Suppressor macrophage (primary cell): Measurements from ENCODE around the gene SKA1.

Source experiments
- DNase-seq, 4 experiments: peaks; one replicate each; pipeline ENCODE4 v3.0.0-alpha.2; 2020 to 2022
- total RNA-seq, 17 experiments: gene quantifications; one replicate each; lab custom pipeline; 2026; ENCODE audit warnings: mixed read lengths in 6 of 17, inconsistent platforms in 3 of 17; lab: John Stamatoyannopoulos, UW

The SKA1 gene
- total RNA-seq = 2.6 to 24.5 (median 12.3) reads per million in 17 experiments

- peak; percentile 97 to 98 (median 98) for DNase-seq
These were observed at the start of gene SKA1 for GRCh38 chr18:50374753-50375391. Gene SKA1 (plus strand): TSS chr18:50375046. CDS start chr18:50375831, 785 bp downstream.

- no peak for DNase-seq
These were observed 46.9 kb upstream of the SKA1 start for GRCh38 chr18:50327983-50328382.

DNA sequence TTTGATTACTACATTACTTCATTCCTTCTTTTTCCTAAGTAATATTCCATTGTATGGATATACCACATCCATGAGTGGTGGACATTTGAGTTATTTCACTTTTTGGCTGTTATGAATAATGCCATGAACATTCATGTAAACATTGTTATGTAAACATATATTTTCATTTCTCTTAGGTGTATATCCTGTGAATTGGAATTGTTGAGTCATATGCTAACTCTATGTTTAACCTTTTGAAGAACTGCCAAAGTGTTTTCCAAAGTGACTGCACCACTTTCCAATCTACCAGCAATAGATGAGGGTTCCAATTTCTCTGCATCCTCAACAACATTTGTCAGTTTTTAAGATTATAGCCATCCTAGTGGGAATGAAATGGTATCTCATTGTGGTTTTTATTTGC is 44.7 kb upstream of the SKA1 start:
- no peak for DNase-seq

- no peak for DNase-seq
These were observed 43.2 kb upstream of the SKA1 start for GRCh38 chr18:50331691-50332090.

- no peak for DNase-seq
These were observed 40.2 kb upstream of the SKA1 start for GRCh38 chr18:50334546-50335152.

GRCh38 chr18:50338122-50338521 is 36.7 kb upstream of the SKA1 start:
- DNase-seq = peak; percentile 4 to 48 (median 22)

DNA sequence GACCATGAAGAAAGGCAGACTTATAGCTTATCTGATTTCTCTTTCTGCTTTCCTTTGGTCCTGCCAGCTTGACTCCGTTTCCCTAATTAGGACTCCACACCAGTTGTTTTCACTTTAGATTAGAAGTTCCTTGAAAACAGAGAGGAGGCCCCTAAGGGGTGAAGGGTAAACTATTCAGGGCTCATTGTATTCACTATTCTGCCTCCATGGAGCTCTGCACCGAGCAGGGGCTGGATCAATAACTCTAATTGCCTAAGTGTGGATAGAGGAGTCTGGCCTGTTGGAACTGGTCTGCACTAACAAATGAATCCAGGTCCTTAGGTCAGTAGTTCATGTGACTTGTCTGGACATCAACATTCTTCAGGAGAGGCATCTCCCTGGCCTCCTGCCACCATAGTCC is 36.1 kb upstream of the SKA1 start:
- no peak for DNase-seq

GRCh38 chr18:50340078-50340477 is 34.8 kb upstream of the SKA1 start:
- no peak for DNase-seq

GRCh38 chr18:50341443-50341842 is 33.4 kb upstream of the SKA1 start:
- no peak for DNase-seq

- DNase-seq = no peak
These were observed 24.1 kb upstream of the SKA1 start for GRCh38 chr18:50350699-50351098.

DNA sequence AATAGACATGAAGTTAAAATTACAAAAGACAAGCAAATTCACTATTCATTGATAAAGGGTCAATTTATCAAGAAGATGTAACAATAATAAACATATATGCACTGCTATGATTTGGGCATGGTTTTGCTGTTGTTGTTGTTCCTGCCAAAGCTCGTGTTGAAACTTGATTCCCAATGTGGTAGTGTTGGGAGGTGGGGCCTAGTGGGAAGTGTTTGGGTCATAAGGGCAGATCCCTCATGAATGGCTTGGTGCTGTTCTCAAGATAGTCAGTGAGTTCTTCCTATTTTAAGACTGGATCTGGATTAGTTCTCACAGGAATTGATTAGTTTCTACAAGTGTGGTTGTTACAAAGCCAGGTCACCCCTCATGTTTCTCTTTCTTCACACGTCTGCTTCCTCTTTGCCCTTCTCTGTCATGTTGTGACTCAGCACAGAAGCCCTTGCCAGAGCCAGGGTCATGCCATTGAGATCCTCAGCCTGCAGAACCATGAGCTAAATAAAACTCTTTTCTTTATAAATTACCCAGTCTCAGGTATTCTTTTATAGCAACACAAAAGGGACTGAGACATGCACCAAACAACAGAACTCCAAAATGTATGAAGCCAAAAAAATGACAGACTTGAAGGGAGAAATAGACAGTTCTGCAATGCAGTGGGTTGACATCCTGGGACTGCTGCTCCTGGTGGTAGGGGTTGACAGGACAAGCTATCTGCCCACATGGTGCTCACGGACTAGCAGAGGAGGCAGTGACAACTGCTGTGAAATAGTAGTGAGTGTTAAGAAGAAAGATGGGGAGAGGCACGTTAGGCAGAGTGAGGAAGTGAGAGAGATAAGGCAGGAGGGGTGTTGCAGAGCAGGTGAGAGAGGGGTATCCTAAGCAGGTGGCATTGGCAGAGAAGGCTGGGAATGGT is 18.6 kb upstream of the SKA1 start:
- DNase-seq = peak; percentile 74 to 90 (median 80)

DNA sequence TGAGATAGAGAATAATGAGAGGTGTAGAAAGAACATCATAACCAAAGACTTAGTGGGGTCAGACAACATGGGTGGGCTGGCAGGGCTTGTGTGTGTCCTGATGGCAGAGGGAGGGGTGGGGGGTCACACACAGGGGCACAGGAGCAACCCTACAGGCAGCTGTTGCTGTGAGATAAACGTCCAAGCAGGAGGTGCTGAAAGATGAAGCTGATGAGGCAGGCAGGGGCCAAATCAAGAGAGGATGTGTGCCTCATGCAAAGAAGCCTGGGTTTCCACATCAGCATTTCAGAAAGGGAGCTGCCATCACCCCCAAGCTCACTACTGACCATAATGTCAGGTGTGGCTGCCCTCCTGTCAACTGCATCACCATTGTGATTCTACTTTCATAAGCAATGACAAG is 16.0 kb upstream of the SKA1 start:
- no peak for DNase-seq

DNA sequence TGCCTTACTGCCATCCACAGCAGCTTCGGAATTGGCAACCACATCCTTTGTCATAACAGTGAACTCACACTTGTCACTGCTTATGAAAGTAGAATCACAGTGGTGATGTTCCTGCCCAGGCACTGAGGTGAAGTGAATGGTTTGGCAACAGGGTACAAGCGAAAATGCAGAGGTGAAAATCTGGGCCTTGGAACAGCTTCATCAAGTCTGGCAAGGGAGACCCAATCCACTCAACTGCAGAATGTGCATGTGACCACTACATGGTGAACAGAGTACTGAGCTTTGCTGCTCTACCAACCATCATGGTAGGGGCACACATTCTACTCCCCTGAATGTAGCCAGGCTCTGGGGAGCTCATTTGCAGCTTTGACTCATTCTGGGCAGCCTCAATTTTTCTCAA is 15.0 kb upstream of the SKA1 start:
- DNase-seq = no peak

GRCh38 chr18:50360611-50361010 is 14.2 kb upstream of the SKA1 start:
- DNase-seq = no peak

- no peak for DNase-seq
These were observed 5.2 kb upstream of the SKA1 start for GRCh38 chr18:50369672-50370071.

DNA sequence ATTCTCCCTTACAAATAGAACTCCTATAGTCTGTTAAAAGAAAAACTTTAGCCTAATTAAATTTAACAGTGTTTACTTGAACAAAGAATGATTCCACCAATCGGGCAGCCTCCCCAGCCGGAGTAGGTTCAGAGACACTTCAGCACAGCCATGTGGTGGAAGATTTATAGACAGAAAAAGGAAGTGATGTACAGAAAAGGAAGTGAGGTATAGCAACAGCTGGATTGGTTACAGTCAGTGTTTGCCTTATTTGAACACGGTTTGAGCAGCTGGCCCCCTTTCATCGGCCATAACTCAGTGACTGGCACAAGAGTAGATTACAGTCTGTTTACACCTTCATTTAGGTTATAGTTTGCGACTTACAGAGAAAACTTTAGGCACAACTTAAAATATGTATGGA is 2.1 kb upstream of the SKA1 start:
- peak; percentile 3 to 17 (median 4) for DNase-seq

DNA sequence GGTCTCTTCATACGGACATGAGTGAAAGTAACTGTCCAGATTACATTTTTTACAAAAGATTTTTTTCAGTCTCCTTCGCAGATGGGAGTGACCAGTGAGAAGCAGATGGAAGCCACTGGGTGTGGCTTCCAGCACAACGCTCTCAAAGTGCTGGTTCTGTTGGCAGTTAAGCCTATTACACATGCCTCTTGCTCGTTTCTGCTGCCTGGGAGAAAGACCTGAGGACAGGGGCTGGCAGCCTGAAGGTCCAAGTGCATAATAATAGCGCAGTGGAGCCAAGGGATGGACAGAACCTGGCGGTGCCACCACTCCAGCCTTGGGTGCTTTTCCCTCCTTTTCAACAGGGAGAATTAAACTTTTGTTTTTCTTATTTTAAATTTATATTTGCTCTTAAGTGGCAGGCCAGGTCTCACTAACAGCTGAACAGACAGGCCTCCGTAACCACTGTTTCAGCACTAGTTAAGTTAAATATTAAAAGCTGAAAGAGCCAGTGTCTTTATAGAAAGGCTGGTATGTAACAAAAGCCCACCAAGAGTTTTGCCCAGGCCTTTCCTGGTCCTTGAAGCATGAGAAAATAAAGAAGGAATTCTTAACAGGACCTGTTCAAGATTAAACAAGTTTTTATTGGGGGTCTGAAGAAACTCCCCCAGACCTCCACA is 1.2 kb upstream of the SKA1 start:
- no peak for DNase-seq

DNA sequence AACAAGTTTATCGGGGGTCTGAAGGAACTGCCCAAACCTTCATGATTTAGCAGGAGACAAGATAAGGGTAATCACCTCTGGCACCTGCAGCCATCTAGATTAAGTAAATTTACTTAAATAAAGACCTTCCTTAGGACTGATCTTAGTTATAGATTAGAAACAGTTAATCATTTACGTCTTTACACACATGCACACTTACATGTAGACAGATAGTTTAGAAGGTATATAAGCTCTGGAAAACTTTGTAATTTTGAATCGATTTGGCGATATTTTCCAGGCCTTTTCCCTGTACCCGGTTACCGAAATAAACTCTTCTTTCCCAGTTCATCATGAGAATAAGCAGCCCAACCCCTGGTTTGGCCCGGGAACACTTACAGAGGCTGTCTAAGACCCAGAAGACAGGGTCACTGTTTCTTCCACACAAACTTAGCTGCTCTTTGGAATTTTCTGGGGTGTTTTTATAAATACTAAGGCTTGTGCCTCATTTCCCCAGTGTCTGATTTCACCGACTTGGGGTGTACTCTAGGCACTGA is 560 bp upstream of the SKA1 start:
- peak in 1 of 4 experiments; percentile 1 for DNase-seq

DNA sequence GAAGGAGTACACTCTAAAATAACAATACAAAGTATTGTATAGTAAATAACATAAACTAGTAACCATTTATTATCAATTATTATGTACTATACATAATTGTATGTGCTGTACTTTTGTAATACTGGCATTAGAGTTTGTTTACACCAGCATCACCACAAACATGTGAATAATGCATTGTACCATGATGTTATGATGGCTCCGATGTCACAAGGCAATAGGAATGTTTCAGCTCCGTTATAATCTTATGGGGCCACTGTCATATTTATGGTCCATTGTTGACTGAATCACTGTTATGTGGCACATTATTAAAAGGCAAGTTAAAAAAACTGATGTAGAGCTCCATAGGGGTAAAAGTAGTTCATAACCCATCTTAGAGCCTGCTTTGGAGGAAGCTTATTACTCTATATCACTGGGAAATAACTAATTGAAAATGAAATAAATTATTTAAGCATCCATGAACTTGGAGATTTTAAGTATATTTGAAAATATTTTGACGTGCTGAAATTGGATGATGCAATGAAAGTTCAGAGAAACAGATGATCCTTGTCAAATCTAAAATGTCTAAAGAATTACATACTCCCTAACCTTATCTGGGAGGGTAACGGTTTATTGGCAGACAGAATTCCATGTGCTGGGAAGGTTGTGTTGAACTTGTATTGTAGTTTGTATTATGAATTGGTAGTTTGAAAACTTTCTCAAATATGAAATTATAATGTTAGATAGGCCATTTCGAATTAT is 2.4 kb downstream of the SKA1 start:
- no peak for DNase-seq

- no peak for DNase-seq
These were observed 14.1 kb downstream of the SKA1 start for GRCh38 chr18:50388988-50389387.

DNA sequence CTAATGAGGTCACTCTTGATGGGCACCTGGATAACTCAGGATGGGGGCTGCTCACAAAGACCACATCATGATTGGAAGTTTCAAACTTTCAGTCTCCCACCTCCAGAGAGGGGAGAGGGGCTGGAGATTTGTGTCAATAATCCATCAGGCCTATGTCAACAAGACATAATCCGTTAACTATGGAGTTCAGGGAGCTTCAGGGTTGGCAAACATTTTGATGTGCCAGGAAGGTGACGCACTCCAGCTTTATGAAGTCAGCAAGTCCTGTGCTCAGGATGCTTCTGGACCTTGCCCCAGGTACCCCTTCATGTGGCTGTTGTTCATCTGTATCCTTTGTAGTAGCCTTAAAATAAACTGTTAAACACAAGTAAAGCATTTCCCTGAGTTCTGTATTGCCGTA is 19.0 kb downstream of the SKA1 start:
- DNase-seq = no peak

DNA sequence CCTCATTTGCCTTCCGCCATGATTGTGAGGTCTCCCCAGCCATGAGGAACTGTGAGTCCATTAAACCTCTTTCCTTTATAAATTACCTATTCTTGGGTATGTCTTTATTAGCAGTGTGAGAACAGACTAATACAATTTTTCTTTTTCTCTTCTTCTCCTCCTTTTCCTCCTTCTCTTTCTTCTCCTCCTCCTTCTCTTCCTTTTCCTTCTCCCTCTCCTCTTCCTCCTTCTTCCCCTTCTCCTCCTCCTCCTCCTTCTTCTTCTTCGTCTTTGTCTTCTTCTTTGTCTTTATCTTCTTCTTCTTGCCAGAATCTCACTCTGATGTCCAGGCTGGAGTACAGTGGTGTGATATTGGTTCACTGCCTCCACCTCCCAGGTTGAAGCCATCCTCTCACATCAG is 20.2 kb downstream of the SKA1 start:
- DNase-seq = no peak
